Esophagus squamous epithelium (tissue), 4 donors: ENCODE measurements around the gene DGUOK.

ENCODE experiments used
- CTCF ChIP-seq, 6 experiments: fragments of 450-650 bp in 4 of 6; fragments of 200-600 bp in 2 of 6; sonication (generic) in 2 of 6; IDR thresholded peaks; one replicate each; pipeline ENCODE4 v1.5.1; 2016 to 2019; ENCODE audit warnings: antibody characterized with exemption in 6 of 6, mild to moderate bottlenecking in 4 of 6, moderate library complexity in 4 of 6
- POLR2A ChIP-seq, 4 donors: fragments of 450-650 bp; IDR thresholded peaks; one replicate each; pipeline ENCODE4 v1.6.1; 2017; ENCODE audit warnings: antibody characterized with exemption in 4 of 4, mild to moderate bottlenecking in 4 of 4, moderate library complexity in 3 of 4

DNA sequence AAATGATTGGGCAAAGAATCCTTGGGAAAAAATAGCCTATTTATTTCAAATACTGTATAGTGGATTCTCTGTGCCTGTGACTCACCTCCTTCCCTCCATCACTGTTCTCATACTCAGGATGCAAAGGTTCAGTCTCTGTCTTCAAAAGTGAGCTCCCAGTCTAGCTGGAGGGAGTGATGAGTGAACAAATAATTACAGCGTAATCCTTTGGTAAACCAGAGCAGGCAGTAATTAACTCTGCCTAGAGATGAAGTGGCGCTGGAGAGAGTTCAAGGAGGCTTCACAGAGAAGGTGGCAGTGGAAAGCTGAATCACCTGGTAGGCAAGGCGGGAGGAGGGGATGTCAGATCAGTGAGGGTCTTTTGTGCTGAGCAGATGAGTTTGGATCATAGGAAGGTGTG, 6.5 kb downstream of the DGUOK start:
- TF ChIP-seq CTCF (IDR thresholded peaks at IDR 0.05) (no peak), POLR2A (IDR thresholded peaks at IDR 0.05) (no peak)
